GM12875 (cell line): Measurements from ENCODE around the gene CAPN5.

ENCODE experiments used
- H3K4me3 ChIP-seq: one replicate; pipeline ENCODE4 v1.5.1; 2011; ENCODE audit warnings: low read depth, low read length, control low read depth
- CTCF ChIP-seq: IDR thresholded peaks from 2 replicates; pipeline ENCODE4 v1.5.1; 2011; ENCODE audit warnings: low read depth, mild to moderate bottlenecking, control low read depth, inconsistent platforms, low read length, moderate library complexity, borderline replicate concordance; ENCODE audit not compliant: insufficient read depth

CAPN5 gene

DNA sequence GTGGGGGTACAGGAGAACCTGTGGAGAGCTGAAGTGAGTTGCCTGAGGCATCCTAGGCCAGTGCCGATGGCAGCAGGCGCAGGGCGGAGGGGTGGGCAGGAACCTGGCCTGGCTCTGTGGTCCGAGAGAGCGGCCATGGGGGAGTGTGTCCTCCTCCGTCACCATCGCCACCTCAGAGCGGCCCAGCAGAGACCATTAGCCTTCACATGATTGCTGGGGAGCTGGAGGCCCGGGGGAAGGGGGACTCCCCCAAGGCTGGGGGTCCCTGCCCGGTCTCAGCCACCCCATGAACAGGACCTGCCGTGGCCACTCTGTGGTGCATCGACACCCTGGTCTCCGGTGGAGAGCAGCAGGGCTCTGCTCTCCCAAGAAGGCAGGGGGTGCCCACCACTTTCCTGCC is 40.0 kb downstream of the CAPN5 start:
- no peak overlapping the region for H3K4me3 ChIP-seq
- TF ChIP-seq CTCF: no peak

DNA sequence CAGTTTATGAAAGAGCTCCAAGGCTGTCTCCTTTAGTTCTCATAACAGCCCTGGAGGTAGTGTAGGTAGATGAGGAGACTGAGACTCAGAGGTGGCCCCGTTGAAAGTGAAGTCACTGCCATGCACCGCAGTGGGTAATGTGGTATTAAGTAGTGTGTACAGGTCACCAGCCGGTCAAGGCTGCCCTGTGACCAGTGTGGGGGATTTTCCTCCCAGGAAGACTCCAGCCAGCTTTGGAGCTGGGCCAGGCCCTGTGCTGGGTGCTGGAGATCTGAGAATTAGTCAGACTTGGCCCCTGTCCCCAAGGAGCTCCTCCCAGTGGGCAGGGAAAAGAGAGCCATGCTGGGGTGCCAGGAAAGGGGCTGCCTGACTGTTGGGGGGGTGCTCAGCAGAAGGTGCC is 41.2 kb downstream of the CAPN5 start:
- H3K4me3 ChIP-seq: no peak overlapping the region
- TF ChIP-seq CTCF: no peak

DNA sequence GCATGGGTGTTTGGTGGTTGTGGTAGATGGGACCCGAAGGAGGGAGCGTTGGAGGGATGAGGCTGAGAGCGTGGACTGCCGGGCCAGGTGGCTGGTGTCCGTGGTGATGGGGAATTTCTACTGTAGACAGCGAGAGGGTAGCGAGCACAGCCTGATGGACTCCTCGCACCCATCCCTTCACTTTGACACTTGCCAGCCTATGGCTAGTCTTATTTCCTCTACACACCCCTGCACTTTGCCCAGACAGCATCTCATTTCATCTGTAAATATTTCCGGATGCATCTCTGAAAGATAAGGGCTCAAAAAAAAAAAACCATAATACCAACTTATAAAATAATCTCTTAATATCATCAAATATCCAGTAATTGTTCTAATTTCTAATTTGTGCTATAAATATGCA is 41.7 kb downstream of the CAPN5 start:
- no peak for TF ChIP-seq CTCF
- H3K4me3 ChIP-seq: no peak overlapping the region

DNA sequence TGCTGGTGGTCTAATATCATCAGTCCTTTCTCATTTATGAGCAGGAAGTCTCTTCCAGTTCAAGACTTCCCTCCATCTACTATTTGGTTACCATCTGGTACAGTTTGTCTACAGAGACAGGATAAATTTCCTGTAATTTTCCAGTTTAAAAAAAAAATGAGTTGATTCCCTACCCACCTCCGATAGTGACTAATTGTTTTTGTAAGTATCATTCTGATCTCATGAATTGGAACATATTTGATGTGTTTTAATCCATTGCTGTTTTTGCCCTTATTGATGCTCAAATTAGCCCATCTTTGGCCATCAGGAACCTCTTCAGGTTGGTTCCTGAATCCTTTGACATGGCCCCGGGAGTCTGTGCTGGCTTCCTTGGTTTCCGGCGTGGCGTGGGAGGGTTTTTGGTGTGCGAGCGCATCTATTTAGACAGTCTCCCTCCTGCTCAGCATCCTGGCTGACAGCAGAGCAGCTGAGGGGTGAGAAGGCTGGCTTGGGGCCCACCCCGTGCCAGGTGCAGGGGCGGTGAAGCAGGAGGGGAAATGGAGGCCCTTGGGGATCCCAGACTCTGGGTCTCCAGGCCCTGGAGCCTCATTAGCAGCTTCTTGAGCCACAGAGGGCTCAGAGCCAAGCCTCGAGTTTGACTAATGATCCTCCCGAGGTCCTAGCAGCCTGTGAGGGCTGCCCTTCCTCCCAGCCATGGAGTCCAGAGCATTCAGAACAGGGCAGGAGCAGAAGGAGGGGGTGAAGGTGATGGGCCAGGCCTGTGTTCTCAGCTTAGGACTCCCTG is 42.7 kb downstream of the CAPN5 start:
- no peak for TF ChIP-seq CTCF

GRCh38 chr11:77110836-77111235 is 44.1 kb downstream of the CAPN5 start:
- no peak overlapping the region for H3K4me3 ChIP-seq
- TF ChIP-seq CTCF: no peak

More for the DNA sequence above, 42.7 kb downstream of the CAPN5 start:
- no peak overlapping the region for H3K4me3 ChIP-seq

- no peak overlapping the region for H3K4me3 ChIP-seq
- no peak for TF ChIP-seq CTCF
These were observed 44.5 kb downstream of the CAPN5 start for GRCh38 chr11:77111277-77111676.

DNA sequence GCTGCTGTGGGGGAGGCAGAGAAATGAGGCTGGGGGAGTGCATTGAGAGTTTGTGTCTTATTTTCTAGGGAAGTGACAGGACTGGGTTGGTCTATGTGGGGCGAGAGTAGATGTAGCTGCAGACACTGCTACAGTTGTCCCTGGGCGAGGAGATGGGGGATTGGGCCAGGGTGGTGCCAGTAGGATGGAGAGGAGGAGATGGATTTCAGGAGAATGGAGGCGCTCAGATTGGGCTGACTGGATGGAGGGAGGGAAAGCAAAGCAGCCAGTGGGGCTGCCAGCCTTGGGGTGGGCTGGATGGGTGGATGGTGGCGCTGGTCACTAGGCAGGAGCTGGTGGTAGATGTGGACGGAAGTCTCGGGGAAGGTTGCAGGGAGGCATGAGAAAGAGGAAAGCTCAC is 45.2 kb downstream of the CAPN5 start:
- H3K4me3 ChIP-seq: no peak overlapping the region
- TF ChIP-seq CTCF: no peak
